ENCODE results near the gene HESX1.

HESX1 gene

DNA sequence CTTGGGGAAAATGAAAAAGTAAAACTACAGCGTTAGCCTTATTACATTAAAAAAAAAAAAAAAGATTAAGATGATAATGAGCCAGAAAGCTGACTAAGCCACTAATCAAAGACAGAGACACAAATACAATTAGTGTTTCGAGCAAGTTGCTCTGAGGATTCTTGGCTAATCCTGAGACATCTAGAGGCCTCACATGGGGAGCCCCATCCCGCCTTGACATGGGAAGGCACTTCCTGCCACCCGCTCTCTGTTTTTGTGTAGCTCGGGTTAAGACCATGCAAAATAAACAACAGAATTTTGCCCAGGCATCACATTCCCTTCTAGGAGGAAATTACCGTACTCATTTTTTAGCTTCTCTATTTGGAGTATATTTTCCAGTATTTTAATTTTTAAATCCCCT is 15.3 kb downstream of the HESX1 start:
- peaks cover 16% of the 10 kb centered on the region for H3K27me3 Mint-ChIP-seq
- no peaks in the 10 kb centered on the region for H3K9me3 Mint-ChIP-seq
- H3K4me1 Mint-ChIP-seq = no peaks in the 10 kb centered on the region
- no peak overlapping the region for H3K4me3 Mint-ChIP-seq
- no peaks in the 10 kb centered on the region for H3K36me3 Mint-ChIP-seq
- DNase-seq = no peak
- H3K27ac Mint-ChIP-seq = no peak overlapping the region
- CTCF ChIA-PET = no interaction called here

GRCh38 chr3:57179580-57180410 is 20.0 kb downstream of the HESX1 start:
- CTCF ChIA-PET = interaction anchor here (1.2 to 1.4 kb wide), 2 partner anchors 10 to 47 kb away, joined by 3 to 13 read pairs; no protein-coding TSS in a partner anchor
- no peaks in the 10 kb centered on the region for H3K9me3 Mint-ChIP-seq
- no peak for DNase-seq
- H3K27me3 Mint-ChIP-seq = peaks cover 29% of the 10 kb centered on the region
- H3K27ac Mint-ChIP-seq = no peak overlapping the region
- no peaks in the 10 kb centered on the region for H3K36me3 Mint-ChIP-seq
- no peaks in the 10 kb centered on the region for H3K4me1 Mint-ChIP-seq
- no peak overlapping the region for H3K4me3 Mint-ChIP-seq

DNA sequence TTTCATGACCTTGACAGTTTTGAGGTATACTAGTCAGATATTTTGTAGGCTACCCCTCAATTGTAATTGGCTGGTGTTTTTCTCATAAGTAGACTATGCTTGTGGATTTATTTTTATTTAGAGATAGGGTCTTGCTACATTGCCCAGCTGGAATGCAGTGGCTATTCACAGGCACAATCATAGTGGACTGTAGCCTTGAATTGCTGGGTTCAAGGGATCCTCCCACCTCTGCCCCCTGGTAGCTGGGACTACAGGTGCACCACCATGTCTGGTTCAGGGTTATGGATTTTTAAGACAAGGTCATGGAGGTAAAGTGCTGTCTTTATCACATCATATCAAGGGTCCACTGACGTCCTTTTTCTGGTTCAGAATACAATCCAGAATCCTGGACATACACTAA is 23.7 kb downstream of the HESX1 start:
- H3K9me3 Mint-ChIP-seq = no peaks in the 10 kb centered on the region
- no peaks in the 10 kb centered on the region for H3K4me1 Mint-ChIP-seq
- peaks cover 41% of the 10 kb centered on the region for H3K27me3 Mint-ChIP-seq
- no peak overlapping the region for H3K27ac Mint-ChIP-seq
- CTCF ChIA-PET = no interaction called here
- H3K4me3 Mint-ChIP-seq = no peak overlapping the region
- DNase-seq = no peak
- H3K36me3 Mint-ChIP-seq = no peaks in the 10 kb centered on the region

- H3K27ac Mint-ChIP-seq = no peak overlapping the region
- CTCF ChIA-PET = no interaction called here
- no peaks in the 10 kb centered on the region for H3K36me3 Mint-ChIP-seq
These were observed 26.1 kb downstream of the HESX1 start for GRCh38 chr3:57173687-57174086.

DNA sequence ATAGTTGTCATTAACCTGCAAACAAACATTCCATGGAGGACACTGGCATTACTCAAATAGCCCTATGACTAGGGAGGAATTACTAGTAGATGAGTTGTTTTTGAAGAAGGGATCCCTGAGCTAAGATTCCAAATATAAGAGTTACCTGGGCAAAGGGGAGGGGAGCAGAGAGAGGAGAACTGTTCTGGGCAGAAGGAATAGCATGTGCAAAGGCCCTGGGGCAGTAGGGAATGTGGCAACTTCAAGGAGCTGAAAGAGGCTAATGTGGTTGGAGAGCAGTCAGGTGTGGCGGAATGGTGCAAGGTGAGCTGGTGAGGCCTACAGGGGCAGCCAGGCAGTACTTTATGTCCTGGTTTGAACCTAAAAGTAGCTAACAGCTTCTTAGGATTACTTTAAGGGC is 28.8 kb downstream of the HESX1 start:
- CTCF ChIA-PET = interaction anchor here (0.5 to 3.2 kb wide), 11 partner anchors 8 to 176 kb away, joined by 3 to 17 read pairs (median 4); no protein-coding TSS in a partner anchor
- Mint-ChIP-seq H3K9me3 (no peaks in the 10 kb centered on the region), H3K27me3 (peaks cover 73% of the 10 kb centered on the region), H3K4me1 (peaks cover 7% of the 10 kb centered on the region), H3K27ac (no peak overlapping the region), H3K36me3 (no peaks in the 10 kb centered on the region), H3K4me3 (no peak overlapping the region)
- no peak for DNase-seq

More at GRCh38 chr3:57173687-57174086, 26.1 kb downstream of the HESX1 start:
- peaks cover 57% of the 10 kb centered on the region for H3K27me3 Mint-ChIP-seq
- peaks cover 6% of the 10 kb centered on the region for H3K4me1 Mint-ChIP-seq
- no peaks in the 10 kb centered on the region for H3K9me3 Mint-ChIP-seq
- DNase-seq = no peak
- no peak overlapping the region for H3K4me3 Mint-ChIP-seq

DNA sequence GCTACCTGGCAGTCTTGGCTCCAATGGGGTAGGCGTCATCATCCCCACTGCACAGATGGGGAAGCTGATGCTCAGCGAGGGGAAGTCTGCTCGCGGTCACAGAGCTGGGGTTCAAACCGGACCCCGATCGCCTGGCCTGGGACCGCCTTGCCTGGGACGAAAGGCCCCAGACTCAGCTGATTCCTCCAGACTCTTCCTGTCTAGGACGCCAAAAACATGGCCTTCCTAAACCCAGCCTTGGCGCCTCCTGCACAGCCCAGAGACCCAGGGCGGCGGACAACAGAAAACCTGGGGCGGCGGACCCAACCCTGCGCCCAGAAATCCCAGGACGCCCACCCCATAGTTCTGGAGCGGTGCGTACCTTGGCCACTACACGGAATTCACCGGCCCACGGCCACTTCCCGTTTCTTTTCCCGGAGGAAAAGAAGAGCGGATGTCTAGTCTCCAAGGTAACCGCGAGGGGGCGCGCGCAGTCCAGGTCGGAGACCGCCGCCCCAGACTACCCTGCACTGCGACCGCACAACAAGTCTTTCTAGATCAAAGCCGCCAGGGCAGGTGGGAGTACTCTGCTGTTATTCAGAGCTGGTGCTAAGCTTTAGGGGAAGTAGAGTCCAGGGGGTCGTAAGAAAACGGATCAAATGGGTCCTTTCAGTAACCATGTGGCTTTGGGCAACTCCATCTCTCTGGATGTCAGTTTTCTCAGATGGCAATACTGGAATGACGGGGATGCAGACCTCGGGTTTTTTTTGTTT is 29.7 kb downstream of the HESX1 start:
- DNase-seq = peak; percentile 75
- H3K9me3 Mint-ChIP-seq = no peaks in the 10 kb centered on the region
- H3K4me3 Mint-ChIP-seq = peak overlapping the region; percentile 48
- H3K27ac Mint-ChIP-seq = no peak overlapping the region
- CTCF ChIA-PET = interaction anchor here (0.5 to 3.2 kb wide), 25 partner anchors 9 to 820 kb away, joined by 3 to 17 read pairs (median 4); partner anchors contain the start of gene APPL1
- H3K36me3 Mint-ChIP-seq = no peaks in the 10 kb centered on the region
- H3K4me1 Mint-ChIP-seq = peaks cover 13% of the 10 kb centered on the region
- H3K27me3 Mint-ChIP-seq = peaks cover 82% of the 10 kb centered on the region

DNA sequence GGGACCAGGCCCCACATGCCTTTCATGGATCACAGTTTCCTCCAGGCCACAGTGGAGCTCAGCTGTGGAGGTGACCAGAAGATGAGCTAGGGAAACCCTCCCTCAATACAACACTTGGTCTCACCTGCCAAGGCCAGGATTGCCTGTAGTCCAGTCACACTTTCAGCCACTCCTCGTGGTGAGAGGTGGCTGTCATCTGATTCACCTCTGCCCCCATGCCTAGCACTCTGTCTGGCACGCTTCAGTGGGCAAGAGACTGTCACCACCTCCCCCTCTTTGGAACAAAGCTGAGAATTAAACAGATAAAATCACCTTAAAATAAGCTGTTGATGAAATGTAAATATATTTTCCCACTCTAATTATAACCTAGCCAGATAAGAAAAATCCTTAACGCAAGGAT is 30.7 kb downstream of the HESX1 start:
- Mint-ChIP-seq H3K4me3 (no peak overlapping the region), H3K4me1 (peaks cover 17% of the 10 kb centered on the region), H3K27me3 (peaks cover 83% of the 10 kb centered on the region), H3K36me3 (no peaks in the 10 kb centered on the region), H3K9me3 (no peaks in the 10 kb centered on the region), H3K27ac (no peak overlapping the region)
- no peak for DNase-seq
- CTCF ChIA-PET = interaction anchor here (0.7 to 3.2 kb wide), 16 partner anchors 10 to 688 kb away, joined by 3 to 17 read pairs (median 6); no protein-coding TSS in a partner anchor

DNA sequence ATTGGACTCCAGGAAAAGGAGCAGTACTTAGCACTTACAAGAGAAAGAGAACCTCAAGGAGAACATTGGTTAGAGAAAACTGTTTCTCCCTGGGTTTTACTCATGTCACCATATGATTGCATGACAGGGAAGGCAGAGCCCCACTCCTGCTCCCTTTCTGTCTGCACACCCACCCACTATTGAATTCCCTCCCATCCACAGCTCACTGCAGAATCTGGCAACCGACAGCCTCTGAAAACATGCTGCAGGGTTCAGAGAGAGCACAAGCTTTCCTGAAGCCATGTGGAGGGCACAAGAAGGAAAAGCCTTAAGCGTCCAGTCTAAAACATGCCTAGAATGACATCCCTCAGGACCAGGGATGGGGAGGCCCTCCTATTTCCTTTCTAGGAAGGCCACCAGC is 31.6 kb downstream of the HESX1 start:
- CTCF ChIA-PET = interaction anchor here (0.6 to 2.2 kb wide), 2 partner anchors 12 to 229 kb away, joined by 3 to 10 read pairs; no protein-coding TSS in a partner anchor
- Mint-ChIP-seq H3K4me3 (no peak overlapping the region), H3K36me3 (no peaks in the 10 kb centered on the region), H3K27ac (no peak overlapping the region), H3K27me3 (peaks cover 83% of the 10 kb centered on the region), H3K4me1 (peaks cover 19% of the 10 kb centered on the region), H3K9me3 (no peaks in the 10 kb centered on the region)
- DNase-seq = no peak

- no peaks in the 10 kb centered on the region for H3K36me3 Mint-ChIP-seq
- peaks cover 93% of the 10 kb centered on the region for H3K27me3 Mint-ChIP-seq
- no peak for DNase-seq
- H3K27ac Mint-ChIP-seq = no peak overlapping the region
- no peaks in the 10 kb centered on the region for H3K9me3 Mint-ChIP-seq
- peaks cover 19% of the 10 kb centered on the region for H3K4me1 Mint-ChIP-seq
- CTCF ChIA-PET = interaction anchor here (0.8 to 1.2 kb wide), 2 partner anchors 231 to 266 kb away, joined by 3 to 4 read pairs; no protein-coding TSS in a partner anchor
- H3K4me3 Mint-ChIP-seq = no peak overlapping the region
These were observed 33.1 kb downstream of the HESX1 start for GRCh38 chr3:57166660-57167059.

DNA sequence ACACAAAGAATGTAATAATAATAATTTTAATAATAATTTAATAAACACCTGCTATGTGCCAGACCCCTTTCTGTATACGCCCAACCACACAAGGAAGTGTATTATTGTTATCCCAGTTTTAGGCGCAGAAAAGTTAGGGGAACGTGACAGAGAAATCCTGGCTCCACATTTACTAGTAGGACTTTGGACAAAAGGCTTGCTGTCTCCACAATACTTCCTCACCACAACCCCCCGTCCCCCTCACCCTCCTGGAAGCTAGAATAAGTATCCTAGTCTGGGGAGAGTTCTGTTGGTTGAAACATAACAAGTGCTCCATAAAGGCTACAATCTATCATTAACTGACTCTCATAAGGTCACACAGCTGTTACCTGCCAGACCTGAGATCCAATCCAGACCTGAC is 34.1 kb downstream of the HESX1 start:
- peaks cover 97% of the 10 kb centered on the region for H3K27me3 Mint-ChIP-seq
- no peaks in the 10 kb centered on the region for H3K36me3 Mint-ChIP-seq
- H3K4me1 Mint-ChIP-seq = peaks cover 19% of the 10 kb centered on the region
- peak overlapping the region; percentile 68 for H3K4me3 Mint-ChIP-seq
- CTCF ChIA-PET = no interaction called here
- H3K27ac Mint-ChIP-seq = no peak overlapping the region
- no peak for DNase-seq
- no peaks in the 10 kb centered on the region for H3K9me3 Mint-ChIP-seq

GRCh38 chr3:57164657-57165573 is 34.9 kb downstream of the HESX1 start, which contains the start of gene IL17RD:
Gene IL17RD (minus strand): TSS chr3:57165353. CDS start chr3:57165286, 67 bp downstream.
- H3K9me3 Mint-ChIP-seq = no peaks in the 10 kb centered on the region
- peak; percentile 64 for DNase-seq
- H3K36me3 Mint-ChIP-seq = no peaks in the 10 kb centered on the region
- H3K4me3 Mint-ChIP-seq = peak within 1 kb of the TSS; percentile 72
- CTCF ChIA-PET = interaction anchor here (1.2 kb wide), 1 partner anchor 233 kb away, joined by 4 read pairs; no protein-coding TSS in a partner anchor
- peaks cover 16% of the 10 kb centered on the region for H3K4me1 Mint-ChIP-seq
- peaks cover 97% of the 10 kb centered on the region for H3K27me3 Mint-ChIP-seq
- H3K27ac Mint-ChIP-seq = no peak within 1 kb of the TSS

DNA sequence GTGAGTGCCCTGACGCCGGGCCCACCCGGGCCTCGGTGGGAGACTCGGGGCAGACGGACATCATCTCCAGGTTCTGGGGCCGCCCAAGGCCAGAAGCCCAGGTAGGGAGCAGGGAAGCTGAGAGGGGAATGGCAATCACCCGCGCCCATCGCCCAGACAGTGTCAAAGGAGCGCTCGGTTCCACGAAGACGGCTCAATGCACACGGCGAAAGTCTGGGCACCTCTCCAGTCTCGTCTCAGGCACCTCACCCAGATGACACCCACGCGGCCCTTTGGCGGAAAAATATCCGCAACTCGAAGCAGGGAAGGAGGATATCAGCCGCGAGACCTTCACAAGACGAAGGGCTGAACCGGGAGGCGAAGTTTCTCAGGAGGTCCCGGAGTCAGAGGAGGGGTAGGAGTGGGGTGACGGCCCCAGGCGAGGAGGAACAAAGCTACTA is 35.5 kb downstream of the HESX1 start:
- CTCF ChIA-PET = interaction anchor here (1.2 kb wide), 1 partner anchor 233 kb away, joined by 4 read pairs; no protein-coding TSS in a partner anchor
- Mint-ChIP-seq H3K9me3 (no peaks in the 10 kb centered on the region), H3K4me3 (peak overlapping the region; percentile 72), H3K27me3 (peaks cover 100% of the 10 kb centered on the region), H3K36me3 (no peaks in the 10 kb centered on the region), H3K27ac (no peak overlapping the region), H3K4me1 (peaks cover 17% of the 10 kb centered on the region)
- no peak for DNase-seq

GRCh38 chr3:57163751-57164150 is 36.0 kb downstream of the HESX1 start:
- Mint-ChIP-seq H3K36me3 (no peaks in the 10 kb centered on the region), H3K27ac (no peak overlapping the region), H3K27me3 (peaks cover 98% of the 10 kb centered on the region), H3K4me1 (peaks cover 21% of the 10 kb centered on the region), H3K9me3 (no peaks in the 10 kb centered on the region), H3K4me3 (no peak overlapping the region)
- DNase-seq = no peak
- CTCF ChIA-PET = interaction anchor here (1.2 kb wide), 1 partner anchor 234 kb away, joined by 4 read pairs; no protein-coding TSS in a partner anchor
